Measurements from ENCODE around the gene DPP7.

The DPP7 gene

GRCh38 chr9:137110147-137110910 is 4.2 kb downstream of the DPP7 start:
- no peak for DNase-seq

GRCh38 chr9:137109250-137110146 is 5.0 kb downstream of the DPP7 start:
- DNase-seq, result no peak

GRCh38 chr9:137108608-137109249 is 5.8 kb downstream of the DPP7 start:
- DNase-seq, result no peak

- DNase-seq, result no peak
Observed at GRCh38 chr9:137107982-137108381, 6.6 kb downstream of the DPP7 start.

- no peak for DNase-seq
Observed at GRCh38 chr9:137107312-137107921, 7.1 kb downstream of the DPP7 start.

- no peak for DNase-seq
Observed at GRCh38 chr9:137106662-137107250, 7.8 kb downstream of the DPP7 start.

- no peak for DNase-seq
Observed at GRCh38 chr9:137105814-137106661, 8.5 kb downstream of the DPP7 start.

- no peak for DNase-seq
Observed at GRCh38 chr9:137103206-137103999, 11.1 kb downstream of the DPP7 start.

- DNase-seq, result no peak
Observed at GRCh38 chr9:137099231-137099630, 15.3 kb downstream of the DPP7 start.

GRCh38 chr9:137097761-137098462 is 16.6 kb downstream of the DPP7 start:
- no peak for DNase-seq

- no peak for DNase-seq
Observed at GRCh38 chr9:137096785-137097546, 17.6 kb downstream of the DPP7 start.

GRCh38 chr9:137095664-137096517 is 18.6 kb downstream of the DPP7 start:
- DNase-seq, result no peak

- no peak for DNase-seq
Observed at GRCh38 chr9:137089232-137089947, 25.1 kb downstream of the DPP7 start.

GRCh38 chr9:137088121-137088520 is 26.4 kb downstream of the DPP7 start:
- DNase-seq, result no peak

GRCh38 chr9:137087409-137087925 is 27.1 kb downstream of the DPP7 start:
- DNase-seq, result no peak

GRCh38 chr9:137086531-137087408 is 27.8 kb downstream of the DPP7 start, which contains the start of gene MAN1B1:
MAN1B1 (plus strand) TSS chr9:137086985; CDS start chr9:137087000, 15 bp downstream.
- peak; percentile 94 for DNase-seq

Measured in 8988T (cell line).